Choroid plexus epithelial cell (primary cell): Measurements from ENCODE around the gene GPATCH2.

ENCODE experiments used
- DNase-seq: peaks from one replicate; pipeline ENCODE4 v3.0.0-alpha.2; 2010; ENCODE audit warnings: low read depth
- H3K4me3 ChIP-seq: 2 replicates; pipeline ENCODE4 v1.5.1; 2011; ENCODE audit warnings: low read depth, mild to moderate bottlenecking, control low read depth, low read length, moderate library complexity
- CTCF ChIP-seq: conservative IDR thresholded peaks from 2 replicates; pipeline ENCODE4 v1.5.1; 2011; ENCODE audit warnings: low read depth, mild to moderate bottlenecking, control low read depth, inconsistent platforms, low read length, moderate library complexity

GPATCH2 gene

GRCh38 chr1:217564207-217564606 is 66.7 kb downstream of the GPATCH2 start:
- no peak overlapping the region for H3K4me3 ChIP-seq
- no peak for TF ChIP-seq CTCF
- no peak for DNase-seq

- DNase-seq: no peak
- no peak overlapping the region for H3K4me3 ChIP-seq
- no peak for TF ChIP-seq CTCF
Measured at GRCh38 chr1:217563179-217563578, 67.7 kb downstream of the GPATCH2 start.

GRCh38 chr1:217562229-217562878 is 68.5 kb downstream of the GPATCH2 start:
- no peak overlapping the region for H3K4me3 ChIP-seq
- TF ChIP-seq CTCF: no peak
- peak; percentile 88 for DNase-seq

GRCh38 chr1:217561446-217561845 is 69.4 kb downstream of the GPATCH2 start:
- no peak for TF ChIP-seq CTCF
- no peak overlapping the region for H3K4me3 ChIP-seq
- DNase-seq: peak; percentile 10

GRCh38 chr1:217554849-217555248 is 76.0 kb downstream of the GPATCH2 start:
- no peak for DNase-seq
- H3K4me3 ChIP-seq: no peak overlapping the region

GRCh38 chr1:217553949-217554509 is 76.9 kb downstream of the GPATCH2 start:
- TF ChIP-seq CTCF: no peak
- no peak for DNase-seq
- H3K4me3 ChIP-seq: no peak overlapping the region

More at GRCh38 chr1:217554849-217555248, 76.0 kb downstream of the GPATCH2 start:
- no peak for TF ChIP-seq CTCF

- TF ChIP-seq CTCF: no peak
- DNase-seq: no peak
- no peak overlapping the region for H3K4me3 ChIP-seq
Measured at GRCh38 chr1:217552339-217552951, 78.4 kb downstream of the GPATCH2 start.
